Measurements from ENCODE around the gene THSD4. TPM values are rescaled to one million over a fixed set of nuclear protein-coding genes. Genes with fewer than 3 reads are reported as not detected.

THSD4 gene
- total RNA-seq, 6 experiments from 2014 or later: 5.2 to 21.8 (median 13.7) TPM

DNA sequence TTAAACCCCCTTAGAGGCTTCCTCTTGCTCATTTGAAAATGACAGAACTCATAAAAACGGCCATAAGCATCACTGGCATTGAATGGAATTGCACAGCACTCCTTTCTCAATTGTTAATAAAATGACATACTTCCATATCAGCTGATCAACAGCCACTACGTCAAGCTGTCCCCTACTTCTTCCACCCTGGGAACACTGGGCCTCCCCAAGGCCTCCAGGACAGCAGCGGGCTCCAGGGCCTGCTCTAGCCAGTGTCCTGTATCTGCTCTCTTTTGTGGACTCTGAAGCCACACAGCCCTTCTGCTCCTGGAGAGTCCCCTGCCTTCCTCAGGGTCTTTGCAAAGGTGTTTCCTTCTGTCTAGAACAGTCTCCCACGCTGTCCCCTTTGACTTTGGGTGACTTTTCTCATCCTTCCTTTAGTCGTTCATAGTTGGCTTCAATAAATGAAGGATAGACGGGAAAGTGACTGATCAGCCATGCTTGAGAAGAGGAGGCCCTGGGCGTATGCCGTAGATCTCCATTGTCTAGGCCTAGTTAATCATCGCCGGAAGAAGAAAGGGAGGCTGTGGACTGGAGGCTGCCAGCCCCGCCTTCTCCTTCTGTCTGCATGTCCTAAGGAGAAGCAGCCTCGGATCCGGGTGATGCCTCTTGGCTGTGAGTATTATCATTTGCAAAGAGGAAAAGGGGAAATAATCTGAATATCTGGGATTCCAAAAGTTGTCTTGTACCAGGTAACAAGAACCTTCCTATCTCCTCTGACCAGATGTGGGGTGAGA is 4.7 kb upstream of the THSD4 start:
- H3K36me3 ChIP-seq: no peaks in the 10 kb centered on the region
- TF ChIP-seq, protein P1, sequence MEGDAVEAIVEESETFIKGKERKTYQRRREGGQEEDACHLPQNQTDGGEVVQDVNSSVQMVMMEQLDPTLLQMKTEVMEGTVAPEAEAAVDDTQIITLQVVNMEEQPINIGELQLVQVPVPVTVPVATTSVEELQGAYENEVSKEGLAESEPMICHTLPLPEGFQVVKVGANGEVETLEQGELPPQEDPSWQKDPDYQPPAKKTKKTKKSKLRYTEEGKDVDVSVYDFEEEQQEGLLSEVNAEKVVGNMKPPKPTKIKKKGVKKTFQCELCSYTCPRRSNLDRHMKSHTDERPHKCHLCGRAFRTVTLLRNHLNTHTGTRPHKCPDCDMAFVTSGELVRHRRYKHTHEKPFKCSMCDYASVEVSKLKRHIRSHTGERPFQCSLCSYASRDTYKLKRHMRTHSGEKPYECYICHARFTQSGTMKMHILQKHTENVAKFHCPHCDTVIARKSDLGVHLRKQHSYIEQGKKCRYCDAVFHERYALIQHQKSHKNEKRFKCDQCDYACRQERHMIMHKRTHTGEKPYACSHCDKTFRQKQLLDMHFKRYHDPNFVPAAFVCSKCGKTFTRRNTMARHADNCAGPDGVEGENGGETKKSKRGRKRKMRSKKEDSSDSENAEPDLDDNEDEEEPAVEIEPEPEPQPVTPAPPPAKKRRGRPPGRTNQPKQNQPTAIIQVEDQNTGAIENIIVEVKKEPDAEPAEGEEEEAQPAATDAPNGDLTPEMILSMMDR (IDR thresholded peaks at IDR 0.05): no peak
- no peak for TF ChIP-seq POLR2A (IDR thresholded peaks at IDR 0.05)
- WGBS (ENCODE audit: insufficient coverage, low coverage, low lambda C conversion rate, missing lambda C conversion rate): 89% methylated on average over 13 of the region's 13 CpGs
- no peak overlapping the region for H3K4me3 ChIP-seq
- no peaks in the 10 kb centered on the region for H3K27me3 ChIP-seq
- peaks cover 0 to 14% (median 2%) of the 10 kb centered on the region in 4 donors for H3K4me1 ChIP-seq
- H3K9me3 ChIP-seq: no peaks in the 10 kb centered on the region
- intact Hi-C loops (cut with DNase I): loop anchor here in 1 of 2 donors (10.0 kb wide), 1 partner anchor 334 kb away; no protein-coding TSS in a partner anchor
- DNase-seq: no peak
- H3K27ac ChIP-seq: no peak overlapping the region
- ATAC-seq: no peak

DNA sequence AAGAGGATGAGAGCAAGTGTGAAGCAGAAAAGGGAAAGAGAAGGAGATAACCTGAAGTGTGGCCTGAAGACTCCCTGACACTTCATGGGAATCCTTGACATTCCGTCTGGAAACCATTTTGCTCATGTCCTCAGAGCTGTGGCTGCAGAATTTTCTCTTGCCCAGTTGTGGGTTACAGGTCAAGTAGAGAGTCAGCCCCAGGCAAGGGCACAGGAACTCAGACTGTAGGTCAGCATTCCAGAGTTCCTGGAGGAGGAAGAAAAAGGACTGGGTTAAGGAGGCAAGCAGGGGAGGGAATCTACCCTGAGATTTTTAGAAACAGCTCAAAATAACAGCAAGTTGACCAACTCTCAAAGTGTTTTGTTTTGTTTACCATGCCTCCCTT is 4.1 kb upstream of the THSD4 start:
- ATAC-seq: no peak
- H3K9me3 ChIP-seq: no peaks in the 10 kb centered on the region
- H3K4me3 ChIP-seq: no peak overlapping the region
- no peak for DNase-seq
- no peaks in the 10 kb centered on the region for H3K36me3 ChIP-seq
- intact Hi-C loops (cut with DNase I): loop anchor here in 1 of 2 donors (10.0 kb wide), 1 partner anchor 334 kb away; no protein-coding TSS in a partner anchor
- H3K27me3 ChIP-seq: no peaks in the 10 kb centered on the region
- WGBS (ENCODE audit: insufficient coverage, low coverage, low lambda C conversion rate, missing lambda C conversion rate): 50% methylated on average over 1 of the region's 1 CpG
- TF ChIP-seq, protein P1 (IDR thresholded peaks at IDR 0.05): no peak
- TF ChIP-seq POLR2A (IDR thresholded peaks at IDR 0.05): no peak
- H3K27ac ChIP-seq: no peak overlapping the region
- H3K4me1 ChIP-seq: peaks cover 0 to 17% (median 2%) of the 10 kb centered on the region in 4 donors

DNA sequence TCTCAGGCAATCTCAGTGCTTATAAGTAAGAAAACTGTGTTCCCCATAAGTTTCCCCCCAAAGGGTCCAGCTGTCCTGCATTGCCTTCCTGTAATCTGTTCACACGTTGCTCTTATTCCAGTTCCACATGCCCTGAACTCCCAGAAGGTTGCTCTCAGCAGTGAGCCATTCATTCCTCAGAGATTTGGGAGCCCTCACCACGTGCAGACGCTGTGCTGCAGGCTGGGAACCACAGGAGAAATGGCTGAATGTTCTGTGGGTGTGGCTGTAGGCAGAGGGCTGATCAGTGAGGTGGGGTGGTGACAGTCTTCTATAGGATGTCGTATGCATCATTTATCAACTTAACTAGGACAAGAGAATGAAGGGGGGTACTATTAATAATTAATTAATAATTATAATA is 3.3 kb upstream of the THSD4 start:
- 76% methylated on average over 4 of the region's 4 CpGs for WGBS (ENCODE audit: insufficient coverage, low coverage, low lambda C conversion rate, missing lambda C conversion rate)
- H3K4me1 ChIP-seq: peaks cover 0 to 18% (median 2%) of the 10 kb centered on the region in 4 donors
- intact Hi-C loops (cut with DNase I): loop anchor here in 1 of 2 donors (10.0 kb wide), 1 partner anchor 333 kb away; no protein-coding TSS in a partner anchor

DNA sequence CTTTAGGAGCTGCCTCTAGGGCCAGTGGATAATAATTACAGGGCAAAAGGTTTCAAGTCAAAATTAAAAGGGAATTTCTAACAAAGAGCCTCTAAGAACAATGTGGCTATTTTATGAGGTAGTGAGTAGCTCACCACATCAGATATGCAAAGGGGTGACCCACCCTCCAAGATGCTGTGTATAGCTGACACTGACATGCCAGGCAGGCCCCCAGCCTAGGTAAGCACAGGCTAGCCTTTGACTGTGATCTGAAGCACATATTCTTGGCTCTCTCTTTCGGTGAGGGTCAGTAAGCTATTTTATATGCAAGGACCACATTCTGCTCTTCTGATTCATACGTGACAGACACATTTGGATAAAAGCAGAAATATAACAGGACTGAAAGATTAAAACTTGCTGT is 2.8 kb upstream of the THSD4 start:
- TF ChIP-seq, protein P1 (IDR thresholded peaks at IDR 0.05): no peak
- no peak for TF ChIP-seq POLR2A (IDR thresholded peaks at IDR 0.05)
- no peak overlapping the region for H3K27ac ChIP-seq
- intact Hi-C loops (cut with DNase I): loop anchor here in 1 of 2 donors (10.0 kb wide), 1 partner anchor 332 kb away; no protein-coding TSS in a partner anchor
- no peak overlapping the region for H3K4me3 ChIP-seq
- ATAC-seq (no peak), DNase-seq (no peak)
- no peaks in the 10 kb centered on the region for H3K36me3 ChIP-seq
- WGBS (ENCODE audit: insufficient coverage, low coverage, low lambda C conversion rate, missing lambda C conversion rate): 80% methylated on average over 2 of the region's 2 CpGs
- peaks cover 0 to 18% (median 2%) of the 10 kb centered on the region in 4 donors for H3K4me1 ChIP-seq
- no peaks in the 10 kb centered on the region for H3K27me3 ChIP-seq
- H3K9me3 ChIP-seq: no peaks in the 10 kb centered on the region

More for the DNA sequence above, 3.3 kb upstream of the THSD4 start:
- ATAC-seq (no peak), DNase-seq (no peak)
- no peak overlapping the region for H3K27ac ChIP-seq
- no peaks in the 10 kb centered on the region for H3K36me3 ChIP-seq
- H3K9me3 ChIP-seq: no peaks in the 10 kb centered on the region
- TF ChIP-seq, protein P1 (IDR thresholded peaks at IDR 0.05): no peak
- no peak for TF ChIP-seq POLR2A (IDR thresholded peaks at IDR 0.05)
- no peak overlapping the region for H3K4me3 ChIP-seq
- H3K27me3 ChIP-seq: no peaks in the 10 kb centered on the region
